Upper lobe of right lung (tissue), 1 donor: Measurements from ENCODE around the gene C1GALT1C1L. TPM values are rescaled to one million over a fixed set of nuclear protein-coding genes. Genes with fewer than 3 reads are reported as not detected.

Source experiments
- ATAC-seq: fragments of 200-7000 bp; cut with Tn5 transposase; one replicate; pipeline ENCODE4 v1.9.1; 2020; ENCODE audit warnings: mild to moderate bottlenecking, moderate library complexity
- DNase-seq: peaks from one replicate; pipeline ENCODE4 v3.0.0-alpha.2; 2020
- H3K27ac ChIP-seq: fragments of 200-600 bp; one replicate; pipeline ENCODE4 v1.8.0; 2022
- H3K27me3 ChIP-seq: fragments of 200-600 bp; one replicate; pipeline ENCODE4 v1.8.0; 2022; ENCODE audit warnings: mild to moderate bottlenecking
- H3K36me3 ChIP-seq: fragments of 200-600 bp; one replicate; pipeline ENCODE4 v1.8.0; 2022
- H3K4me1 ChIP-seq: fragments of 200-600 bp; one replicate; pipeline ENCODE4 v1.8.0; 2022
- H3K4me3 ChIP-seq: fragments of 200-600 bp; one replicate; pipeline ENCODE4 v1.8.0; 2022; ENCODE audit warnings: mild to moderate bottlenecking
- H3K9me3 ChIP-seq: fragments of 200-600 bp; one replicate; pipeline ENCODE4 v1.8.0; 2022
- intact Hi-C: fragments of 100-400 bp; cut with DNase I; formaldehyde crosslinking; loops from one replicate; pipeline ENCODE4 v1.11.0; 2022
- long read RNA-seq: library from polyadenylated mRNA; unstranded; transcript quantifications from one replicate; pipeline ENCODE4 v2.0.0, GENCODE V29; 2021
- total RNA-seq: library from RNA; stranded (reverse); fragmentation: NEBNext Ultra II Directional; extraction: Animal tissue kit (Norgen Biotek cat#: 25700); gene quantifications from one replicate; pipeline ENCODE4 v1.2.1, GENCODE V29; 2021
- TF ChIP-seq, protein P1 (sequence below): fragments of 200-600 bp; IDR thresholded peaks from one replicate; pipeline ENCODE4 v1.8.0; 2022; ENCODE audit warnings: antibody characterized with exemption
- donor health status: DM: no; HTN: yes; CAD: no; lungs with severe emphysema.

The C1GALT1C1L gene
- total RNA-seq: 0.35 TPM
- long read RNA-seq: 0 reads

DNA sequence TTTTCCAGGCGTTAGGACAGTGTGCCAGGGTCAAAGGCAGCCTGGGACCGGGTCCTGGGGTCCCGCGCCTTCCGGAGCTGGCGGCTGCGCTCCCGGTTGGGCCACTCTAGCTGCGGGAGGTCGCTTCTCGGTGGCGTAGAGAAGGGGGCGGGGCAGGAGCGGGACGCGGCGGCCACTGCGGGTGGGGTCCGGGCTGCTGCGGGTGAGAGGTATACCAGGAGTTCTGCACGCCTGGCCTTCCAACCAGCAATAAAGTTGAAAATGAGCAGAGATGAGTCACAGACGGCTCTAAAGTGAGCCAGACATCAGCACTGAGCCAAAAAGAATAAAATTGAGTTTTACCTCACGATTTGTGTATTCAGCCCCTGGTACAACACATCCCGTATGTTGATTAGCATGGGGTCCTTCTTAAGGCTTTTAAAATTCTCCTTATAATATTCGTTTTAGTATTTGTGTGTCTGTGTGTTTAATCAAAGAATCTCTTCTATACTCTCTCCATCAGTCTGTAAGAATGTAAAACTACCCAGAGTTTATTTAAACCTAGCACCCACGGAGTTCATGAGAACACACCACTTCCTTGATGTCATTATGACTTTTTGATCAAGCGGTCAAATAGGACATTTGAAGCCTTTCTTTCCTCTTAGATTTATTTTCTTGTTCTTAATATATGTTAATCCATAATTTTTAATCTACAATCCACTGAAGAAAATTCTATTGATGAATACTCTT lies at the start of gene C1GALT1C1L:
TSS of gene C1GALT1C1L (minus strand) at position 108 of the 729 bp plus-strand sequence. CDS start at position 1, 107 bp downstream.
- peak; percentile 74 for DNase-seq
- Histone ChIP-seq H3K9me3 (no peaks in the 10 kb centered on the region), H3K27me3 (no peaks in the 10 kb centered on the region), H3K27ac (no peak within 1 kb of the TSS), H3K4me1 (peaks cover 7% of the 10 kb centered on the region), H3K36me3 (no peaks in the 10 kb centered on the region), H3K4me3 (peak within 1 kb of the TSS; percentile 47)
- ATAC-seq: peak; percentile 91
- TF ChIP-seq, protein P1, sequence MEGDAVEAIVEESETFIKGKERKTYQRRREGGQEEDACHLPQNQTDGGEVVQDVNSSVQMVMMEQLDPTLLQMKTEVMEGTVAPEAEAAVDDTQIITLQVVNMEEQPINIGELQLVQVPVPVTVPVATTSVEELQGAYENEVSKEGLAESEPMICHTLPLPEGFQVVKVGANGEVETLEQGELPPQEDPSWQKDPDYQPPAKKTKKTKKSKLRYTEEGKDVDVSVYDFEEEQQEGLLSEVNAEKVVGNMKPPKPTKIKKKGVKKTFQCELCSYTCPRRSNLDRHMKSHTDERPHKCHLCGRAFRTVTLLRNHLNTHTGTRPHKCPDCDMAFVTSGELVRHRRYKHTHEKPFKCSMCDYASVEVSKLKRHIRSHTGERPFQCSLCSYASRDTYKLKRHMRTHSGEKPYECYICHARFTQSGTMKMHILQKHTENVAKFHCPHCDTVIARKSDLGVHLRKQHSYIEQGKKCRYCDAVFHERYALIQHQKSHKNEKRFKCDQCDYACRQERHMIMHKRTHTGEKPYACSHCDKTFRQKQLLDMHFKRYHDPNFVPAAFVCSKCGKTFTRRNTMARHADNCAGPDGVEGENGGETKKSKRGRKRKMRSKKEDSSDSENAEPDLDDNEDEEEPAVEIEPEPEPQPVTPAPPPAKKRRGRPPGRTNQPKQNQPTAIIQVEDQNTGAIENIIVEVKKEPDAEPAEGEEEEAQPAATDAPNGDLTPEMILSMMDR: no peak
- intact Hi-C loops: no loop called here

DNA sequence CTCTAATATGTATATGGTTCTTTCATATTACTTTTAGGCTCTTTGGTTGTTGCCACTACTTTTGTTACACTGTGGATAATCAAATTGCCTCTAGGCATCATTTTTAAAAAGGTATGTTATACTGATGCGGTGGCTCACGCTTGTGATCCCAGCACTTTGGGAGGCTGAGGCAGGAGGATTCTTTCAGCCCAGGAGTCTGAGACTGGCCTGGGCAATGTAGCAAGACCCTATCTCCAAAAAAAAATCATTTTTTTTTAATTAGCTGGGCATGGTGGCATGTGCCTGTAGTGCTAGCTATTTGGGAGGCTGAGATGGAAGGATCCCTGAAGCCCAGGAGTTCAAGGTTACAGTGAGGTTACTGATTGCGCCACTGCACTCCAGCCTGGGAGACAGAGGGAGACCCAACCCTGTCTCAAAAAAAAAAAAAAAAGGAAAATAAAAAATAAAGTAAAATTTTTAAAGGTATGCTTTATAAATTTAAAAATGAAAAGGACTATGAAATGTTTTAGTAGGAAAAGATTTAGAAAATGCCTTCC lies 49.5 kb upstream of the C1GALT1C1L start:
- Histone ChIP-seq H3K27ac (no peak overlapping the region), H3K27me3 (no peaks in the 10 kb centered on the region), H3K9me3 (no peaks in the 10 kb centered on the region), H3K36me3 (no peaks in the 10 kb centered on the region), H3K4me1 (no peaks in the 10 kb centered on the region), H3K4me3 (no peak overlapping the region)
- no peak for ATAC-seq
- TF ChIP-seq, protein P1: no peak
- intact Hi-C loops: no loop called here
- no peak for DNase-seq

DNA sequence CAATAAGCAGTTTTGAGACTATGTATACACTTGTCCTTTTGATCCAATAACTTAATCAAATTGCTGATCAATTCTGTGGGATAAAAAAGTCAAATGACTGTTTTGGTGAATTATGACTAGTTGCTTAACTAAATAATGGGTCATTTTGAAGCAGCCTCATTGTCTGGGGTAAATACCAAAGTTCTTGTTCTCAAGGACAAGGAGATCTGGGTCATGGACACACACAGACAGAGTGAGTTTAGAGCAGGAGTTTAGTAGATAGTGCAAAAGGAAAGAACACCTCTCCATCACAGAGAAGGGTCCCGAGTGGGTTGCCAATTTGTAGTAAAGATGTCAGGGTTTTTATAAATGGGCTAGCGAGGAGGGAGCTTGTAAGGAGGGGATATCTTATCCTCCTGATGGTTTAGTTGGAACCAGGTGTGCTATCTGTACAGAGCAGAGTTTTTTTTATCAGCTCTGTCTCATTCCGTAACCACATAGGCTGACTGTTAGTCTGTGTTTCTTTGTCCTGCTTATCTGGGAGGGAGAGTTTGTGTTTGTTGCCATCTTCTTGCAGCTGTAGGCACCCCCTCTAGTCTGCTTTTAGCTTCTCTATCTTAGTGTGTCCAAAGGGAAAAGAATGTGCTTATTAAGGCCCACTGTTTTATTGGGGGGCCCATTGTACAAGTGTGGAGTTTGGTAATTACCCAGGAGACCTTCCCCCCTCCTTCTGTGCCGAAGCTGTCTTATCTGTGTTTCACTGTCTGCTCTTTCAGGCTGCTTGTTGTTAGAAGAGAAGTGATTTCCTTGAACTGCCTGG lies 48.7 kb upstream of the C1GALT1C1L start:
- intact Hi-C loops: no loop called here
- no peak for ATAC-seq
- no peak for DNase-seq
- peaks cover under 1% of the 10 kb centered on the region for H3K36me3 ChIP-seq
- H3K4me3 ChIP-seq: no peak overlapping the region
- H3K9me3 ChIP-seq: no peaks in the 10 kb centered on the region
- no peaks in the 10 kb centered on the region for H3K4me1 ChIP-seq
- TF ChIP-seq, protein P1: no peak
- no peak overlapping the region for H3K27ac ChIP-seq
- no peaks in the 10 kb centered on the region for H3K27me3 ChIP-seq

DNA sequence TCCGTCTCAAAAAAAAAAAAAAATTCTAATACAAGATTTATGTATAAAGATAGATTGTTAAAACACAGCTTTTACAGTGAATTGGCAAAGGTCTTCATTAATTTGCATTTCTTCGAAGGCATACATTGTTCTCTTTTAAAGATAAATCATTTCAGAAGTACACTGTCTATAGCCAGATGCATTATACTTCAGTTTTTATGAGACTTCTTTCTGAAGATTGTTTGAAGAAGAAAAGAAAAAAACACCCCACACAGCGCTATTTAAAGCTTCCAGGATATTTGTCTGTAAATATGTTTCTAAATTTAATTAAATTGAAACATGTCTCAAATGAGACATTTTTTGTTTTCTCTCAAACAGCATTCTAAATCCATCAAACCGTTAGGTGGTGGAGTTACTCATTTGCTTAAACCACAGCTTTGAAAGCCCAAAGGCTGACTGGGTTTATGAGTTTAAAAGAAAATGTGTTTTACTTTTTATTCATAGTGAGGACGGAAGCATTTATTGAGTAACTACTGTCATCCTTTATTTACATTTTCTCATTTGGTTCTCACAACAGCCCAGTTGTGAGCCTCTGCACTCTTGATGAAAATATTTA lies 42.4 kb upstream of the C1GALT1C1L start:
- TF ChIP-seq, protein P1: no peak
- Histone ChIP-seq H3K27me3 (no peaks in the 10 kb centered on the region), H3K4me3 (no peak overlapping the region), H3K36me3 (peaks cover 9% of the 10 kb centered on the region), H3K27ac (no peak overlapping the region), H3K4me1 (no peaks in the 10 kb centered on the region), H3K9me3 (no peaks in the 10 kb centered on the region)
- DNase-seq (no peak), ATAC-seq (no peak)
- intact Hi-C loops: no loop called here

DNA sequence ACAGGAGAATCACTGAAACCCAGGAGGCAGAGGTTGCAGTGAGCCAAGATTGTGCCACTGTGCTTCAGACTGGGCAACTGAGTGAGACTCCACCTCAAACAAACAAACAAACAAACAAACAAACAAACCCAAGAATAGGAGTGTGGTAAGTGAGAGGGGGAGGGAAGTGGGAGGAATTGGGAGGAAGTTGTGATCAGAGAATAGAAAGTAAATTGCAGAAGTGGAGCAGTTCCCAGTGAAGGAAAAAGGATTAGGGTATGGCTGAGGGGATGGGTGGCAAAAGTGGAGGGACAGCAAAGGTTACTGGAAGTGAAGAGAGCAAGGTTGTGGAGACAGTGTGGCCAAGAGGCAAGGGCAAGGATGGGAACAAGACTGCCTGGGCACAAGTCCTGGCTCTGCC lies 41.1 kb upstream of the C1GALT1C1L start:
- peak; percentile 64 for ATAC-seq

More for the DNA sequence above, 41.1 kb upstream of the C1GALT1C1L start:
- H3K9me3 ChIP-seq: no peaks in the 10 kb centered on the region
- TF ChIP-seq, protein P1: no peak
- H3K4me1 ChIP-seq: no peaks in the 10 kb centered on the region
- H3K36me3 ChIP-seq: peaks cover 14% of the 10 kb centered on the region
- no peak for DNase-seq
- no peaks in the 10 kb centered on the region for H3K27me3 ChIP-seq
- H3K4me3 ChIP-seq: no peak overlapping the region
- intact Hi-C loops: no loop called here
- no peak overlapping the region for H3K27ac ChIP-seq
